Heart left ventricle (tissue), 16 donors: ENCODE data around the gene PGGHG. TPM values are rescaled to one million over a fixed set of nuclear protein-coding genes. Genes with fewer than 3 reads are reported as not detected.
"Not testable (repeated sequence)": the region's sequence is repeated elsewhere in the genome, so short reads cannot be mapped to it uniquely, and the experiment has no call there.

ENCODE experiments used
- ATAC-seq, 4 donors: fragments of 200-7000 bp; cut with Tn5 transposase; one replicate each; pipeline ENCODE4 v1.9.1; 2020 to 2022; ENCODE audit warnings: moderate library complexity in 4 of 4, mild to moderate bottlenecking in 3 of 4, moderate number of reproducible peaks in 1 of 4
- DNase-seq, 5 donors: peaks; one replicate each; pipeline ENCODE4 v3.0.0-alpha.2; 2020
- H3K27ac ChIP-seq, 12 donors: fragments of 200-600 bp; sonication (generic) in 4 of 12; one replicate each; pipeline versions ENCODE4 v1.5.0 to v1.8.0; 2016 to 2022; ENCODE audit warnings: mild to moderate bottlenecking in 2 of 12
- H3K27me3 ChIP-seq, 9 donors: fragments of 200-600 bp; sonication (generic) in 2 of 9; one replicate each; pipeline versions ENCODE4 v1.5.1 to v1.8.0; 2016 to 2022; ENCODE audit warnings: mild to moderate bottlenecking in 3 of 9
- H3K36me3 ChIP-seq, 9 donors: fragments of 200-600 bp; sonication (generic) in 2 of 9; one replicate each; pipeline versions ENCODE4 v1.5.0 to v1.8.0; 2018 to 2022; ENCODE audit warnings: mild to moderate bottlenecking in 2 of 9
- H3K4me1 ChIP-seq, 12 donors: fragments of 200-600 bp; sonication (generic) in 4 of 12; one replicate each; pipeline versions ENCODE4 v1.5.0 to v1.8.0; 2016 to 2022; ENCODE audit warnings: mild to moderate bottlenecking in 3 of 12
- H3K4me3 ChIP-seq, 12 donors: fragments of 200-600 bp; sonication (generic) in 4 of 12; one replicate each; pipeline versions ENCODE4 v1.5.0 to v1.8.0; 2017 to 2022; ENCODE audit warnings: mild to moderate bottlenecking in 9 of 12, moderate library complexity in 4 of 12
- H3K9me3 ChIP-seq, 12 donors: fragments of 200-600 bp; sonication (generic) in 4 of 12; one replicate each; pipeline versions ENCODE4 v1.5.0 to v1.8.0; 2016 to 2022; ENCODE audit warnings: mild to moderate bottlenecking in 1 of 12
- POLR2A ChIP-seq, 2 donors: fragments of 450-650 bp; IDR thresholded peaks; one replicate each; pipeline ENCODE4 v1.6.1; 2017; ENCODE audit warnings: antibody characterized with exemption in 2 of 2, mild to moderate bottlenecking in 2 of 2, moderate library complexity in 2 of 2
- WGBS, 4 donors: extraction: QIAGEN DNeasy Blood & Tissue Kit in 2 of 4; methylation state at CpG; one replicate each; pipeline versions ENCODE4 v1.1.5 to v1.1.7; 2013 to 2018; 5-methylcytosine and 5-hydroxymethylcytosine counted together
- intact Hi-C, 10 donors: fragments of 100-400 bp; cut with DNase I; formaldehyde crosslinking; loops; one replicate each; pipeline versions ENCODE4 v1.11.1 to v1.14.2; 2022
- polyA plus RNA-seq, 2 donors: library from polyadenylated mRNA; stranded (reverse); fragments of 200-250 nt; gene quantifications; one replicate each; pipeline ENCODE4 v1.2.3, GENCODE V29; 2013
- total RNA-seq, 9 donors: library from RNA; depleted of rRNA in 2 of 9; stranded (reverse); fragments of >200 nt in 2 of 9; fragmentation: NEBNext Ultra II Directional in 3 of 9; extraction: Animal tissue kit (Norgen Biotek cat#: 25700) in 3 of 9; gene quantifications; one replicate each; pipeline versions ENCODE4 v1.1.0 to v1.2.4, GENCODE V29; 2016 to 2023
- TF ChIP-seq, protein P1 (sequence below), 12 donors: fragments of 200-600 bp; sonication (generic) in 4 of 12; IDR thresholded peaks; one replicate each; pipeline versions ENCODE4 v1.5.0 to v1.8.0; 2018 to 2022; ENCODE audit warnings: antibody characterized with exemption in 12 of 12, mild to moderate bottlenecking in 5 of 12
- donor health status: ischemic (EF 13 %, LVEDD 7.1; RV severe dilation, severe dysfunction).
- donor health status: healthy with polysubstance abuse.
- donor health status: DM: no; HTN: yes; CAD: no.
- donor health status: DM: no; HTN: no; CAD: no.
- donor health status: ischemic (EF 25% LVEDD 6.9; RV normal size, moderate dysfunction).
- donor health status: ischemic (EF 25% LVEDD 5.7; RV mildly dilated, moderate dysfunction).
- donor health status: healthy.
- donor health status: DM: yes; HTN: yes; CAD: no.
- donor health status: ischemic (EF 35%, LVEDD 5.7; RV mildly dilated, moderate dysfunction).
- donor health status: nonischemic (EF 11% LVEDD 7.7; RV severe dilation, severe dysfunction).
- donor health status: DM: yes; HTN: yes; CAD: no.
- donor health status: PGD.
- donor health status: ischemic (EF 29% LVEDD 5.4; RV normal size, mild dysfunction).
- donor health status: nonischemic (EF 23%, LVEDD 6.1; RV moderate dilation, normal function).

PGGHG gene
- total and polyA plus RNA-seq, 11 donors: 4.5 to 15.7 (median 6.4) TPM

DNA sequence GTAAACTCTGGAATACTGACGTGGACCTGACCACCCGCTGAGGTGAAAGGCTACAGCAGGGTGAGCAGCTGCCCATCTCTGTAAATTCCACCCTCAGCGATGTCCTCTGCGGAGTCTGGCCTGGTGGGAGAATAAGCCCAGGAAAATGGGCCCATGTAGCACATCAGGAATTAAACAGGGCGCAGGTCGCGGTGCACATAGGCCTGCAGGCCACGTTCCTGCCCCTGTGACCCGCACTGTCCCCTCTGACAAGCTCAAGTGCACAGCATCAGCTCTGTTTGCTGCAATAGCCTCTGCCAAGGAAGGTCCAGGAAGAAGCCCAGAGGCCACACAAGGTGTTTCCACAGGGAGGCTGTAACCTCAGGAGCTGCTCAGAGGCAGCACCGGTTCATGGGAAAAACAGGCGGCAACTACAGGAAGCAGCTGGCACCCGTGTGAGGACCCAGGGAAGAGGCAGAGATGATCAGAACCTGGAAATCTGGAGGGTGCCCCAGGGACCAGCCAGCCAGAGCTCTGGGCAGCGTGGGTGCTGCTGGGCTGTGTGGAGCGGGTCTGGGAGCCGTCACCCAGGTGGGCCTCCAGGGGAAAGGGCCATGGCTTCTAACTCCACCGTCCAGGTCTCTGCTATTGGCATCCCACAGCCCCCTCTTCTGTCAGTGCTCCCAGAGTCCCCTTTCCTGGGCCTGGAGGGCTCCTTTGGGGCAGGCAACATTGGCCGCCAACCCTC, 17.9 kb downstream of the PGGHG start:
- Histone ChIP-seq H3K4me3 (peak overlapping the region in 1 of 12 donors; percentile 15), H3K4me1 (peaks cover 0 to 43% (median 16%) of the 10 kb centered on the region in 12 donors), H3K27me3 (peaks cover 0 to 9% (median 0%) of the 10 kb centered on the region in 9 donors), H3K27ac (peak overlapping the region; percentile 69 to 99 (median 88)), H3K9me3 (no peaks in the 10 kb centered on the region), H3K36me3 (peaks cover 0 to 10% (median 0%) of the 10 kb centered on the region in 9 donors)
- no peak for ATAC-seq
- DNase-seq: peak in 1 of 5 donors; percentile 29
- intact Hi-C loops: loop anchor here in 6 of 10 donors (5.0 to 10.0 kb wide), 5 partner anchors 48 to 198 kb away; partner anchors contain the start of genes BET1L (in 2 of the 6), RIC8A (in 2 of the 6) and RNH1 (in 1 of the 6)
- TF ChIP-seq, protein P1, sequence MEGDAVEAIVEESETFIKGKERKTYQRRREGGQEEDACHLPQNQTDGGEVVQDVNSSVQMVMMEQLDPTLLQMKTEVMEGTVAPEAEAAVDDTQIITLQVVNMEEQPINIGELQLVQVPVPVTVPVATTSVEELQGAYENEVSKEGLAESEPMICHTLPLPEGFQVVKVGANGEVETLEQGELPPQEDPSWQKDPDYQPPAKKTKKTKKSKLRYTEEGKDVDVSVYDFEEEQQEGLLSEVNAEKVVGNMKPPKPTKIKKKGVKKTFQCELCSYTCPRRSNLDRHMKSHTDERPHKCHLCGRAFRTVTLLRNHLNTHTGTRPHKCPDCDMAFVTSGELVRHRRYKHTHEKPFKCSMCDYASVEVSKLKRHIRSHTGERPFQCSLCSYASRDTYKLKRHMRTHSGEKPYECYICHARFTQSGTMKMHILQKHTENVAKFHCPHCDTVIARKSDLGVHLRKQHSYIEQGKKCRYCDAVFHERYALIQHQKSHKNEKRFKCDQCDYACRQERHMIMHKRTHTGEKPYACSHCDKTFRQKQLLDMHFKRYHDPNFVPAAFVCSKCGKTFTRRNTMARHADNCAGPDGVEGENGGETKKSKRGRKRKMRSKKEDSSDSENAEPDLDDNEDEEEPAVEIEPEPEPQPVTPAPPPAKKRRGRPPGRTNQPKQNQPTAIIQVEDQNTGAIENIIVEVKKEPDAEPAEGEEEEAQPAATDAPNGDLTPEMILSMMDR (IDR thresholded peaks at IDR 0.05): no peak
- TF ChIP-seq POLR2A (IDR thresholded peaks at IDR 0.05): no peak
- 84 to 91% (median 90%) methylated on average over 12 to 17 of the region's 17 CpGs for WGBS, 4 donors

DNA sequence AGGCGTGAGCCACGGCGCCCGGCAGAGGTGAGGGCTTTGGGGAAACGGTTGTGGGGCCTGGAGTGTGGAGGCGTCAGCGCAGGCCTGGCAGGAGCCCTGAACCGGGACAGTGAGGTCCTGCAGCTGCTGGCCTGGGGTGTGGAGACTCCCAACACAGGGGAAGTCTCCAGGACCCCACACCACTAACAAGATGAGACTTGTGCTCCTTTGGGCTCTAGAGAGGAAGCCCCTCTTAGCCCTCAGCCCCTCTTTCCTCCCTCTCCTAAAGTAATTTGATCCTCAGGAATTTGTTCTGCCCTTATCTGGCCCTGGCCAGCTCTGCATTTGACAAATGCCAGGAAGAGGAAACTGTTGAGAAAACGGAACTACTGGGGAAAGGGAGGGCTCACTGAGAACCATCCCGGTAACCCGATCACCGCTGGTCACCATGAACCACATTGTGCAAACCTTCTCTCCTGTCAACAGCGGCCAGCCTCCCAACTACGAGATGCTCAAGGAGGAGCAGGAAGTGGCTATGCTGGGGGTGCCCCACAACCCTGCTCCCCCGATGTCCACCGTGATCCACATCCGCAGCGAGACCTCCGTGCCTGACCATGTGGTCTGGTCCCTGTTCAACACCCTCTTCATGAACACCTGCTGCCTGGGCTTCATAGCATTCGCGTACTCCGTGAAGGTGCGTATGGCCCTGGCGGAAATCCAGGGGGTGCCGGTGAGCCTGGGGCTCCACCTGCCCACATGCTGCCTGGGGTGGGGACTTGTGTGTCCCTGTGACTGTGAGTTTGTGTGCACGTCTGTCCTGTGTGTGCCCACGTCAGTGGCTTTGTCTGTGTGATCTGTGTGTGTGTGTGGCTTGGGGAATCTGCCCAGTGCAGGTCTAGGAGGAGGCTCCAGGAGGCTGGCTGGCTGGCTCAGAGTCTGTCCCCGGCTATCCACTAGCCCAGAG, 19.1 kb downstream of the PGGHG start, which contains the start of gene IFITM2:
Gene IFITM2 (plus strand): TSS at position 51 of the 943 bp plus-strand sequence. CDS start 377 bp downstream, at position 428.
- Histone ChIP-seq H3K36me3 (peaks cover 0 to 10% (median 0%) of the 10 kb centered on the region in 9 donors), H3K27ac (peak within 1 kb of the TSS; percentile 70 to 99 (median 88)), H3K4me3 (peak within 1 kb of the TSS; percentile 21 to 69 (median 60)), H3K4me1 (peaks cover 0 to 55% (median 25%) of the 10 kb centered on the region in 12 donors)
- H3K9me3 ChIP-seq, H3K27me3 ChIP-seq: not testable (repeated sequence)
- TF ChIP-seq, protein P1 (IDR thresholded peaks at IDR 0.05): peak in 3 of 12 donors; percentile 13 to 36 (median 23)
- TF ChIP-seq POLR2A (IDR thresholded peaks at IDR 0.05): peak in 1 of 2 donors; percentile 85
- peak; percentile 63 to 76 (median 70) for ATAC-seq
- WGBS, 4 donors: 13 to 22% (median 19%) methylated on average over 14 to 28 of the region's 28 CpGs
- intact Hi-C loops: loop anchor here in 6 of 10 donors (5.0 to 10.0 kb wide), 5 partner anchors 47 to 197 kb away; partner anchors contain the start of genes BET1L (in 2 of the 6), RIC8A (in 2 of the 6) and RNH1 (in 1 of the 6)
- peak; percentile 73 to 84 (median 78) for DNase-seq

DNA sequence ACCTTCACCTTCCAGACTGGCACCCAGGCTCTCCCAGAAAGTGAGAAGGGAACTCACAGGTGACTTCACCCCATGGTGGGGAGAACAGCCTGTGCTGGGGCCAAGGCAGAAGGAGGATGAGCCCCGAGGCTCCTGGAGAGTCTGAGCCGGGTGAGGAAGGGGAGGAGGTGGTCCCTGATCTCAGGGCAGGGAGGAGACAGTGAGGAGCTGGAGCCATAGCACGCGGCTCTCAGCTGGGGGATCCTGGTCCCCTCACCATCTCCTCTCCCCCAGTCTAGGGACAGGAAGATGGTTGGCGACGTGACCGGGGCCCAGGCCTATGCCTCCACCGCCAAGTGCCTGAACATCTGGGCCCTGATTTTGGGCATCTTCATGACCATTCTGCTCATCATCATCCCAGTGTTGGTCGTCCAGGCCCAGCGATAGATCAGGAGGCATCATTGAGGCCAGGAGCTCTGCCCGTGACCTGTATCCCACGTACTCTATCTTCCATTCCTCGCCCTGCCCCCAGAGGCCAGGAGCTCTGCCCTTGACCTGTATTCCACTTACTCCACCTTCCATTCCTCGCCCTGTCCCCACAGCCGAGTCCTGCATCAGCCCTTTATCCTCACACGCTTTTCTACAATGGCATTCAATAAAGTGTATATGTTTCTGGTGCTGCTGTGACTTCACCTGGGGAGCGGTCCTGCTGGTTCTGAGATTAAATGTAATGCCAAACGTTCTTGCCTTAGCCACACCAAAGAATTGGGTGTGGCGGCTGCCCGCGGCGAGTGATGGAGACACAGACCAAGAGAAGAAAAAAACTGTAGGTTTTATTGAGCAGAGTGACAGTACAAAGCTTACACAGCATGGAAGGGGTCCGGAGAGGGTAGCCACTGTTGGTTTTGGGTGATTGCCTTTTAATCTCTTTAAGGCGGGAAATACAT, 20.1 kb downstream of the PGGHG start:
- not testable (repeated sequence) for H3K9me3 ChIP-seq, H3K27me3 ChIP-seq
- Histone ChIP-seq H3K4me1 (peaks cover 5 to 61% (median 30%) of the 10 kb centered on the region in 12 donors), H3K4me3 (peak overlapping the region; percentile 21 to 69 (median 60)), H3K27ac (peak overlapping the region; percentile 70 to 99 (median 88)), H3K36me3 (peaks cover 0 to 10% (median 0%) of the 10 kb centered on the region in 9 donors)
- intact Hi-C loops: loop anchor here in 6 of 10 donors (5.0 to 10.0 kb wide), 5 partner anchors 46 to 196 kb away; partner anchors contain the start of genes BET1L (in 2 of the 6), RIC8A (in 2 of the 6) and RNH1 (in 1 of the 6)
- peak in 2 of 4 donors; percentile 1 for ATAC-seq
- WGBS, 4 donors: 48 to 60% (median 51%) methylated on average over 23 to 24 of the region's 24 CpGs
- DNase-seq: peak in 1 of 5 donors; percentile 29

DNA sequence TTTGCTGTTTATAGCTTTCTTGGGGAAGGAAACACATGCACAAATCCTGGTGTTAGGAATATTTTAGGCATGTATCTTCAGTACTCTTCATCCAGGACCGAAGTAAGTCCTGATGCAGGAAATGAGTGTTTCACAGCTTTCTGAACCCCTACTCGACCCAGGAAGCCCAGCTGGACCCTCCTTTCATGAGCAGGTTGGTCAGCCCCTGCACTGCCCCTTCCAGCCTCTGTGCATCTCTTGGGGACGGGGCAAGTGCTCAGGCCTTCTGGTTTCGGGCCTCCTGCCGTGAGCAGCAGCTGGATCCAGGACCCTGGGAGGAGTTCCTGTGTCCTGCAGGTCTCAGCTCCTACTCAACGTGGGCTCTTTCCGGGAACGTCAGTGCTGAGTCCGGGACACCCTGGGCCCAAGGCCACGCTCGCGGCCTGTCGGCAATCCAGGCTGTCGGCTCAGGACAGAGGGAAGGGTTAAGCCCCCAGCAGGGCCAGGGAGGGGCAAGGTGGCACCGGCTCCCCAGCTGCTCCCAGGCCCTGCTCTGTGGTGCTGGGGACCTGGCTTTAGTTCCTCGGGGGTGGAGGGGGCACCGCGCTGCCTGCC, 21.1 kb downstream of the PGGHG start:
- peaks cover 5 to 55% (median 29%) of the 10 kb centered on the region in 12 donors for H3K4me1 ChIP-seq

DNA sequence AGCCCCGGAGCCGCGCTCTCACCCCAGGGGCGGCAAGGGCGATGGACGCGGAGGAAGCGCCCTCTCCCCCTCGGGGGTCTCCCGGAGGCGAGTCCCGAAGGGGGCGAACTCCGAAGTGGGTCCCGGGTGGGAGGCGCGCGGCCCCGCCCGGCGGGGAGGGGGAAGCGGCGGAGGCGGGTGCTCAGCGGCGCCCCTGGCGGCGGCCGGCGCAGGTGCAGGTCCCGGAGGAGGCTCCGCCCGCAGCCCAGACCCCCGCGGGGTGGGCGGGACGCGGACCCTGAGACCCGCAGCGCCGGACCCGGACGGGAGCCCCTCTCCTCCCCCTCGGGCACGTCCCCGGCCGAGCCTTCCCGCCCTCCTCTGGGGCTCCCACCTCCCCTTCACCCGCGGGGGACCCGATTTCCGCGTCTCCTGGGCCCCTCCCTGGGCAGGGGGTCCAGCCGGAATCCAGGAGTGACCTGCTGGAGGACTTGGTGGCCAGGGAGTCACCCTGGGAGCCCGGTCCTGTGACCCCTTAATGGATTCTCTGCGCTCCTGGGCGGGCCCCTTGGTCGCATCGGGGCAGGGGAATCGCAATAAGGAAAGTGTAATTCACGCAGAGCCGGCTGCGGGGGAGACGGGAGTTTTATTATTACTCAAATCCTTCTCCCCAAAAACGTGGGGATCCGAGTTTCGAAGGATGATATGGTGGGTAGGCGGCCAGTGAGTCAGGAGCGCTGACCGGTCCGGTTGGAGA, 22.3 kb downstream of the PGGHG start:
- Histone ChIP-seq H3K4me3 (peak overlapping the region in 11 of 12 donors; percentile 3 to 81 (median 45)), H3K36me3 (peaks cover 0 to 23% (median 0%) of the 10 kb centered on the region in 9 donors), H3K27ac (peak overlapping the region; percentile 85 to 98 (median 92)), H3K4me1 (peaks cover 5 to 54% (median 29%) of the 10 kb centered on the region in 12 donors), H3K27me3 (peaks cover 0 to 12% (median 3%) of the 10 kb centered on the region in 9 donors)
- 2 to 63% (median 5%) methylated on average over 4 to 9 of the region's 71 CpGs; no CpG with 5 or more reads in 1 of the 4 donors for WGBS, 4 donors
- ATAC-seq (peak in 3 of 4 donors; percentile 6 to 66 (median 61)), DNase-seq (peak in 1 of 5 donors; percentile 62)
- intact Hi-C loops: loop anchor here in 2 of 10 donors (5.0 kb wide), 2 partner anchors 41 to 46 kb away; no protein-coding TSS in a partner anchor
- not testable (repeated sequence) for H3K9me3 ChIP-seq

More for the DNA sequence above, 21.1 kb downstream of the PGGHG start:
- intact Hi-C loops: loop anchor here in 7 of 10 donors (5.0 to 10.0 kb wide), 6 partner anchors 42 to 195 kb away; partner anchors contain the start of genes BET1L (in 2 of the 7), RIC8A (in 2 of the 7) and RNH1 (in 1 of the 7)
- peak in 2 of 4 donors; percentile 2 to 13 for ATAC-seq
- peak overlapping the region; percentile 58 to 99 (median 88) for H3K27ac ChIP-seq
- not testable (repeated sequence) for H3K9me3 ChIP-seq, H3K27me3 ChIP-seq
- 24 to 37% (median 32%) methylated on average over 3 to 5 of the region's 18 CpGs for WGBS, 4 donors
- H3K4me3 ChIP-seq: peak overlapping the region; percentile 15 to 69 (median 60)
- peaks cover 0 to 12% (median 0%) of the 10 kb centered on the region in 9 donors for H3K36me3 ChIP-seq
- DNase-seq: peak in 1 of 5 donors; percentile 36
